ENCODE results near the gene CST3. TPM values are rescaled to one million over a fixed set of nuclear protein-coding genes. Genes with fewer than 3 reads are reported as not detected.
"Not testable (repeated sequence)": the region's sequence is repeated elsewhere in the genome, so short reads cannot be mapped to it uniquely, and the experiment has no call there.

CST3 gene
- total RNA-seq, 2 experiments from 2014 or later: 21.8 to 24.2 TPM

GRCh38 chr20:23623666-23624323, 14.0 kb downstream of the CST3 start:
- Histone ChIP-seq H3K27me3 (ENCODE audit: control insufficient read depth in 1 of 2, insufficient read depth in 2 of 2, low read length in 2 of 2) (peaks cover 0 to 2% of the 10 kb centered on the region in 2 experiments), H3K4me1 (ENCODE audit: insufficient read depth, low read length) (no peaks in the 10 kb centered on the region), H3K27ac (ENCODE audit: low read depth in 1 of 2, low read length in 2 of 2) (no peak overlapping the region), H3K36me3 (ENCODE audit: insufficient read depth, low read length) (no peaks in the 10 kb centered on the region), H3K4me3 (ENCODE audit: low read length) (no peak overlapping the region), H3K9me3 (ENCODE audit: control insufficient read depth in 1 of 2, insufficient read depth in 1 of 2, low read length in 2 of 2) (no peaks in the 10 kb centered on the region)
- no peaks in the 10 kb centered on the region for H3K36me3 Mint-ChIP-seq (ENCODE audit: low read depth)
- ChIA-PET POLR2A (no interaction called here), CTCF (no interaction called here)
- no peak for ATAC-seq (ENCODE audit: poor library complexity)
- no peak for TF ChIP-seq CTCF (IDR thresholded peaks at IDR 0.05)
- H3K4me1 Mint-ChIP-seq (ENCODE audit: low read depth): no peaks in the 10 kb centered on the region
- no peak for DNase-seq
- H3K9me3 Mint-ChIP-seq: no peaks in the 10 kb centered on the region
- no peak overlapping the region for H3K27ac Mint-ChIP-seq
- intact Hi-C loops (cut with DNase I, micrococcal nuclease): no loop called here
- H3K4me3 Mint-ChIP-seq: no peak overlapping the region
- peaks cover 16% of the 10 kb centered on the region for H3K27me3 Mint-ChIP-seq

- ChIA-PET POLR2A (no interaction called here), CTCF (no interaction called here)
- Mint-ChIP-seq H3K9me3 (no peaks in the 10 kb centered on the region), H3K4me3 (no peak overlapping the region), H3K36me3 (ENCODE audit: low read depth) (no peaks in the 10 kb centered on the region), H3K27me3 (peaks cover 24% of the 10 kb centered on the region), H3K4me1 (ENCODE audit: low read depth) (no peaks in the 10 kb centered on the region), H3K27ac (no peak overlapping the region)
- Histone ChIP-seq H3K27ac (ENCODE audit: low read depth in 1 of 2, low read length in 2 of 2) (no peak overlapping the region), H3K36me3 (ENCODE audit: insufficient read depth, low read length) (no peaks in the 10 kb centered on the region), H3K4me1 (ENCODE audit: insufficient read depth, low read length) (no peaks in the 10 kb centered on the region), H3K9me3 (ENCODE audit: control insufficient read depth in 1 of 2, insufficient read depth in 1 of 2, low read length in 2 of 2) (no peaks in the 10 kb centered on the region), H3K4me3 (ENCODE audit: low read length) (no peak overlapping the region), H3K27me3 (ENCODE audit: control insufficient read depth in 1 of 2, insufficient read depth in 2 of 2, low read length in 2 of 2) (no peaks in the 10 kb centered on the region)
- TF ChIP-seq CTCF (IDR thresholded peaks at IDR 0.05): no peak
- DNase-seq (peak in 2 of 14 experiments; percentile 32 to 45), ATAC-seq (ENCODE audit: poor library complexity) (no peak)
- intact Hi-C loops (cut with DNase I, micrococcal nuclease): no loop called here
Measured at GRCh38 chr20:23622839-23623343, 14.9 kb downstream of the CST3 start.

GRCh38 chr20:23622401-23622800, 15.4 kb downstream of the CST3 start:
- POLR2A ChIA-PET; H3K27ac Mint-ChIP-seq; H3K36me3 ChIP-seq (ENCODE audit: insufficient read depth, low read length); H3K4me3 Mint-ChIP-seq; H3K9me3 ChIP-seq (ENCODE audit: control insufficient read depth in 1 of 2, insufficient read depth in 1 of 2, low read length in 2 of 2); H3K4me3 ChIP-seq (ENCODE audit: low read length); ATAC-seq (ENCODE audit: poor library complexity); H3K27me3 ChIP-seq (ENCODE audit: control insufficient read depth in 1 of 2, insufficient read depth in 2 of 2, low read length in 2 of 2); intact Hi-C loops (cut with DNase I, micrococcal nuclease); CTCF ChIA-PET; H3K9me3 Mint-ChIP-seq; H3K4me1 Mint-ChIP-seq (ENCODE audit: low read depth); H3K36me3 Mint-ChIP-seq (ENCODE audit: low read depth); DNase-seq; H3K4me1 ChIP-seq (ENCODE audit: insufficient read depth, low read length); H3K27ac ChIP-seq (ENCODE audit: low read depth in 1 of 2, low read length in 2 of 2): not testable (repeated sequence)
- H3K27me3 Mint-ChIP-seq: peaks cover 24% of the 10 kb centered on the region

- H3K9me3 ChIP-seq (ENCODE audit: control insufficient read depth in 1 of 2, insufficient read depth in 1 of 2, low read length in 2 of 2); H3K27me3 ChIP-seq (ENCODE audit: control insufficient read depth in 1 of 2, insufficient read depth in 2 of 2, low read length in 2 of 2); H3K9me3 Mint-ChIP-seq; H3K27ac ChIP-seq (ENCODE audit: low read depth in 1 of 2, low read length in 2 of 2); H3K36me3 ChIP-seq (ENCODE audit: insufficient read depth, low read length); DNase-seq; POLR2A ChIA-PET; CTCF ChIA-PET; H3K36me3 Mint-ChIP-seq (ENCODE audit: low read depth); intact Hi-C loops (cut with DNase I, micrococcal nuclease); H3K4me1 Mint-ChIP-seq (ENCODE audit: low read depth); H3K4me3 ChIP-seq (ENCODE audit: low read length); H3K4me3 Mint-ChIP-seq; H3K4me1 ChIP-seq (ENCODE audit: insufficient read depth, low read length); ATAC-seq (ENCODE audit: poor library complexity); H3K27ac Mint-ChIP-seq: not testable (repeated sequence)
- H3K27me3 Mint-ChIP-seq: peaks cover 24% of the 10 kb centered on the region
Measured at GRCh38 chr20:23620670-23621386, 16.9 kb downstream of the CST3 start.
